DND-41 (cell line): Measurements from ENCODE around the gene ZNF697.

Source experiments
- ATAC-seq: fragments of 200-7000 bp; cut with Tn5 transposase; 3 replicates; pipeline ENCODE4 v1.9.1; 2021; ENCODE audit warnings: low read depth; ENCODE audit not compliant: insufficient read depth
- DNase-seq: peaks from one replicate; pipeline ENCODE4 v3.0.0-alpha.2; 2020
- H2AFZ ChIP-seq: 2 replicates; pipeline ENCODE4 v1.6.0; 2012; ENCODE audit warnings: low read depth, low read length
- H3K27ac ChIP-seq: 2 replicates; pipeline ENCODE4 v1.5.1; 2012; ENCODE audit warnings: low read length, inconsistent platforms
- H3K27me3 ChIP-seq: fragments of 200-600 bp; sonication (generic); 2 replicates; pipeline ENCODE4 v1.6.0; 2012; ENCODE audit warnings: low read length, mild to moderate bottlenecking, inconsistent platforms; ENCODE audit not compliant: insufficient read depth, poor library complexity
- H3K36me3 ChIP-seq: 2 replicates; pipeline ENCODE4 v1.5.1; 2012; ENCODE audit warnings: low read length, inconsistent platforms; ENCODE audit not compliant: insufficient read depth
- H3K4me1 ChIP-seq: 2 replicates; pipeline ENCODE4 v1.5.1; 2012; ENCODE audit warnings: mild to moderate bottlenecking, low read length; ENCODE audit not compliant: insufficient read depth
- H3K4me2 ChIP-seq: 2 replicates; pipeline ENCODE4 v1.6.0; 2012; ENCODE audit warnings: mild to moderate bottlenecking, moderate library complexity, low read length, inconsistent platforms; ENCODE audit not compliant: insufficient read depth
- H3K4me3 ChIP-seq, 2 experiments: fragments of 200-600 bp in 1 of 2; shearing (Covaris generic) in 1 of 2; 2 replicates each; pipeline ENCODE4 v1.5.1; 2012 to 2016; ENCODE audit warnings: inconsistent platforms in 2 of 2, low read length in 2 of 2, mild to moderate bottlenecking in 2 of 2, low read depth in 1 of 2, moderate library complexity in 1 of 2
- H3K79me2 ChIP-seq: 2 replicates; pipeline ENCODE4 v1.6.0; 2012; ENCODE audit warnings: low read length, inconsistent platforms; ENCODE audit not compliant: insufficient read depth
- H3K9ac ChIP-seq: 2 replicates; pipeline ENCODE4 v1.6.0; 2012; ENCODE audit warnings: low read depth, mild to moderate bottlenecking, inconsistent platforms, low read length, moderate library complexity
- H3K9me3 ChIP-seq: 2 replicates; pipeline ENCODE4 v1.5.1; 2012; ENCODE audit warnings: low read length, moderate library complexity, mild to moderate bottlenecking, inconsistent platforms; ENCODE audit not compliant: insufficient read depth, severe bottlenecking
- H4K20me1 ChIP-seq: 2 replicates; pipeline ENCODE4 v1.6.0; 2012; ENCODE audit warnings: low read length; ENCODE audit not compliant: insufficient read depth
- CTCF ChIP-seq: IDR thresholded peaks from 2 replicates; pipeline ENCODE4 v1.5.1; 2012; ENCODE audit warnings: borderline replicate concordance, low read length, moderate library complexity, mild to moderate bottlenecking; ENCODE audit not compliant: poor library complexity, severe bottlenecking; ENCODE audit errors: extremely low read depth
- EZH2 ChIP-seq: IDR thresholded peaks from 3 replicates; pipeline ENCODE4 v1.6.1; 2012; ENCODE audit warnings: borderline replicate concordance, low read depth, mild to moderate bottlenecking, moderate library complexity, low read length, inconsistent platforms; ENCODE audit not compliant: severe bottlenecking

ZNF697 gene

GRCh38 chr1:119602169-119602568 is 45.9 kb downstream of the ZNF697 start:
- no peak overlapping the region for H3K4me3 ChIP-seq
- no peak overlapping the region for H3K9ac ChIP-seq
- H3K27ac ChIP-seq = no peak overlapping the region
- H3K9me3 ChIP-seq = no peaks in the 10 kb centered on the region
- peaks cover 7% of the 10 kb centered on the region for H3K27me3 ChIP-seq
- no peaks in the 10 kb centered on the region for H3K79me2 ChIP-seq
- DNase-seq = no peak
- H3K4me2 ChIP-seq = no peak overlapping the region
- TF ChIP-seq EZH2 (no peak), CTCF (no peak)
- H3K36me3 ChIP-seq = no peaks in the 10 kb centered on the region
- ATAC-seq = no peak
- no peaks in the 10 kb centered on the region for H3K4me1 ChIP-seq
- no peak overlapping the region for H2AFZ ChIP-seq
- H4K20me1 ChIP-seq = no peaks in the 10 kb centered on the region

GRCh38 chr1:119600976-119601375 is 47.1 kb downstream of the ZNF697 start:
- Histone ChIP-seq H3K79me2 (no peaks in the 10 kb centered on the region), H3K4me3 (no peak overlapping the region), H3K27ac (no peak overlapping the region), H2AFZ (no peak overlapping the region), H4K20me1 (no peaks in the 10 kb centered on the region), H3K9ac (no peak overlapping the region), H3K4me2 (no peak overlapping the region), H3K4me1 (no peaks in the 10 kb centered on the region), H3K9me3 (no peaks in the 10 kb centered on the region), H3K27me3 (peaks cover 7% of the 10 kb centered on the region), H3K36me3 (no peaks in the 10 kb centered on the region)
- no peak for ATAC-seq
- TF ChIP-seq EZH2 = no peak
- no peak for TF ChIP-seq CTCF
- no peak for DNase-seq

- no peaks in the 10 kb centered on the region for H3K9me3 ChIP-seq
- peaks cover 7% of the 10 kb centered on the region for H3K27me3 ChIP-seq
- no peaks in the 10 kb centered on the region for H3K4me1 ChIP-seq
- ATAC-seq = no peak
- no peak overlapping the region for H3K4me2 ChIP-seq
- H3K4me3 ChIP-seq = no peak overlapping the region
- no peaks in the 10 kb centered on the region for H3K36me3 ChIP-seq
- no peak for DNase-seq
- no peak overlapping the region for H3K27ac ChIP-seq
- H4K20me1 ChIP-seq = no peaks in the 10 kb centered on the region
- H3K9ac ChIP-seq = no peak overlapping the region
- TF ChIP-seq EZH2 = no peak
- TF ChIP-seq CTCF = no peak
- no peak overlapping the region for H2AFZ ChIP-seq
- H3K79me2 ChIP-seq = no peaks in the 10 kb centered on the region
These were observed 47.5 kb downstream of the ZNF697 start for GRCh38 chr1:119600561-119600960.

- no peak for TF ChIP-seq EZH2
- Histone ChIP-seq H4K20me1 (no peaks in the 10 kb centered on the region), H3K4me2 (no peak overlapping the region), H3K4me1 (no peaks in the 10 kb centered on the region), H3K4me3 (no peak overlapping the region), H3K36me3 (no peaks in the 10 kb centered on the region), H2AFZ (no peak overlapping the region), H3K9me3 (no peaks in the 10 kb centered on the region), H3K9ac (no peak overlapping the region), H3K27me3 (peaks cover 5% of the 10 kb centered on the region), H3K79me2 (no peaks in the 10 kb centered on the region), H3K27ac (no peak overlapping the region)
- DNase-seq (no peak), ATAC-seq (no peak)
These were observed 52.5 kb downstream of the ZNF697 start for GRCh38 chr1:119595606-119596005.
